ENCODE results near the gene ELOVL6. TPM values are rescaled to one million over a fixed set of nuclear protein-coding genes. Genes with fewer than 3 reads are reported as not detected.
"Not testable (repeated sequence)": the region's sequence is repeated elsewhere in the genome, so short reads cannot be mapped to it uniquely, and the experiment has no call there.

ELOVL6 gene
- total RNA-seq, 4 donors from 2014 or later, result 5.5 to 12.9 (median 9.7) TPM; not detected in 1

GRCh38 chr4:110087070-110087708 is 111.2 kb downstream of the ELOVL6 start:
- TF ChIP-seq POLR2A (IDR thresholded peaks at IDR 0.05), result no peak
- no peak for TF ChIP-seq CTCF (IDR thresholded peaks at IDR 0.05)
- no peak overlapping the region for H3K27ac ChIP-seq

GRCh38 chr4:110085131-110085530 is 113.3 kb downstream of the ELOVL6 start:
- Histone ChIP-seq H3K9me3 (no peaks in the 10 kb centered on the region), H3K4me1 (no peaks in the 10 kb centered on the region), H3K4me3 (no peak overlapping the region), H3K27me3 (no peaks in the 10 kb centered on the region), H3K27ac (no peak overlapping the region), H3K36me3 (no peaks in the 10 kb centered on the region)
- DNase-seq, result no peak
- no peak for TF ChIP-seq POLR2A (IDR thresholded peaks at IDR 0.05)
- no peak for TF ChIP-seq CTCF (IDR thresholded peaks at IDR 0.05)
- intact Hi-C loops (cut with DNase I; ENCODE audit: low total_unique reads), result no loop called here

More at GRCh38 chr4:110087070-110087708, 111.2 kb downstream of the ELOVL6 start:
- intact Hi-C loops (cut with DNase I; ENCODE audit: low total_unique reads), result no loop called here
- Histone ChIP-seq H3K27me3 (no peaks in the 10 kb centered on the region), H3K4me3 (no peak overlapping the region), H3K36me3 (no peaks in the 10 kb centered on the region), H3K9me3 (no peaks in the 10 kb centered on the region), H3K4me1 (no peaks in the 10 kb centered on the region)
- no peak for DNase-seq

- TF ChIP-seq POLR2A (IDR thresholded peaks at IDR 0.05), result no peak
- TF ChIP-seq CTCF (IDR thresholded peaks at IDR 0.05), result no peak
- Histone ChIP-seq H3K4me1 (no peaks in the 10 kb centered on the region), H3K9me3 (no peaks in the 10 kb centered on the region), H3K4me3 (no peak overlapping the region), H3K36me3 (no peaks in the 10 kb centered on the region), H3K27ac (no peak overlapping the region), H3K27me3 (no peaks in the 10 kb centered on the region)
- intact Hi-C loops (cut with DNase I; ENCODE audit: low total_unique reads), result no loop called here
- no peak for DNase-seq
Observed at GRCh38 chr4:110084154-110084553, 114.3 kb downstream of the ELOVL6 start.

- H3K36me3 ChIP-seq; intact Hi-C loops (cut with DNase I; ENCODE audit: low total_unique reads); H3K4me1 ChIP-seq; H3K9me3 ChIP-seq; H3K4me3 ChIP-seq; H3K27me3 ChIP-seq; DNase-seq; H3K27ac ChIP-seq: not testable (repeated sequence)
Observed at GRCh38 chr4:110078148-110078547, 120.3 kb downstream of the ELOVL6 start.

- DNase-seq; H3K36me3 ChIP-seq; H3K4me1 ChIP-seq; H3K27me3 ChIP-seq; intact Hi-C loops (cut with DNase I; ENCODE audit: low total_unique reads); H3K9me3 ChIP-seq; H3K4me3 ChIP-seq; H3K27ac ChIP-seq: not testable (repeated sequence)
Observed at GRCh38 chr4:110076828-110077227, 121.6 kb downstream of the ELOVL6 start.

GRCh38 chr4:110075891-110076290 is 122.5 kb downstream of the ELOVL6 start:
- Histone ChIP-seq H3K4me3 (no peak overlapping the region), H3K9me3 (no peaks in the 10 kb centered on the region), H3K27ac (no peak overlapping the region), H3K36me3 (no peaks in the 10 kb centered on the region), H3K4me1 (no peaks in the 10 kb centered on the region), H3K27me3 (no peaks in the 10 kb centered on the region)
- intact Hi-C loops (cut with DNase I; ENCODE audit: low total_unique reads), result no loop called here
- DNase-seq, result no peak
- TF ChIP-seq CTCF (IDR thresholded peaks at IDR 0.05) (no peak), POLR2A (IDR thresholded peaks at IDR 0.05) (no peak)
